Neuronal stem cell (in vitro differentiated cells): ENCODE results near the gene SLC25A42.

Source experiments
- DNase-seq: peaks from one replicate; pipeline ENCODE4 v3.0.0-alpha.2; 2013; ENCODE audit warnings: low spot score
- H2AFZ ChIP-seq: one replicate; pipeline ENCODE4 v1.6.1; 2013; ENCODE audit warnings: mild to moderate bottlenecking, low read length, inconsistent platforms
- H2AK5ac ChIP-seq: 2 replicates; pipeline ENCODE4 v1.6.1; 2013; ENCODE audit warnings: low read depth, mild to moderate bottlenecking, inconsistent platforms, low read length, moderate library complexity, mixed read lengths
- H2BK120ac ChIP-seq: 2 replicates; pipeline ENCODE4 v1.6.1; 2013; ENCODE audit warnings: low read depth, mild to moderate bottlenecking, inconsistent platforms, low read length, moderate library complexity, mixed read lengths
- H2BK12ac ChIP-seq: one replicate; pipeline ENCODE4 v1.6.1; 2013; ENCODE audit warnings: low read length, inconsistent platforms
- H2BK15ac ChIP-seq: 2 replicates; pipeline ENCODE4 v1.6.1; 2013; ENCODE audit warnings: mild to moderate bottlenecking, low read length, inconsistent platforms, mixed read lengths
- H2BK5ac ChIP-seq: one replicate; pipeline ENCODE4 v1.6.1; 2013; ENCODE audit warnings: inconsistent platforms, mild to moderate bottlenecking, low read length, moderate library complexity
- H3K14ac ChIP-seq: one replicate; pipeline ENCODE4 v1.6.1; 2013; ENCODE audit warnings: low read length, inconsistent platforms
- H3K18ac ChIP-seq: 2 replicates; pipeline ENCODE4 v1.6.1; 2013; ENCODE audit warnings: low read length, inconsistent platforms
- H3K23ac ChIP-seq: 2 replicates; pipeline ENCODE4 v1.6.1; 2013; ENCODE audit warnings: low read depth, mild to moderate bottlenecking, mixed read lengths, low read length, inconsistent platforms; ENCODE audit not compliant: poor library complexity
- H3K27ac ChIP-seq: replicated peaks from 3 replicates; pipeline ENCODE4 v1.5.1; 2013; ENCODE audit warnings: low read length, inconsistent platforms
- H3K27me3 ChIP-seq, 3 experiments: 2 replicates each; pipeline ENCODE4 v1.6.1; 2013; ENCODE audit warnings: low read length in 3 of 3, mild to moderate bottlenecking in 2 of 3, inconsistent platforms in 1 of 3, low read depth in 1 of 3, mixed read lengths in 1 of 3, moderate library complexity in 1 of 3; ENCODE audit not compliant: control insufficient read depth in 3 of 3, insufficient read depth in 3 of 3
- H3K36me3 ChIP-seq, 2 donors: replicated peaks in 1 of 2; 2 replicates each; pipeline ENCODE4 v1.6.1; 2013; ENCODE audit warnings: low read length in 2 of 2; ENCODE audit not compliant: control insufficient read depth in 2 of 2, insufficient read depth in 2 of 2
- H3K4ac ChIP-seq: 2 replicates; pipeline ENCODE4 v1.6.1; 2013; ENCODE audit warnings: inconsistent platforms, mild to moderate bottlenecking, low read length, moderate library complexity
- H3K4me1 ChIP-seq, 2 donors: 1 replicate in 1 of 2; 2 replicates in 1 of 2; pipeline ENCODE4 v1.6.1; 2013; ENCODE audit warnings: low read length in 2 of 2, low read depth in 1 of 2; ENCODE audit not compliant: control insufficient read depth in 2 of 2, insufficient read depth in 1 of 2
- H3K4me2 ChIP-seq: one replicate; pipeline ENCODE4 v1.6.1; 2013; ENCODE audit warnings: mild to moderate bottlenecking, low read length, inconsistent platforms; ENCODE audit not compliant: insufficient read depth, poor library complexity, severe bottlenecking
- H3K4me3 ChIP-seq, 2 donors: 2 replicates each; pipeline ENCODE4 v1.5.1; 2013; ENCODE audit warnings: low read length in 2 of 2, mild to moderate bottlenecking in 2 of 2, inconsistent platforms in 1 of 2, moderate library complexity in 1 of 2
- H3K79me1 ChIP-seq: one replicate; pipeline ENCODE4 v1.6.1; 2013; ENCODE audit warnings: low read depth, mild to moderate bottlenecking, inconsistent platforms, low read length, moderate library complexity
- H3K9ac ChIP-seq: one replicate; pipeline ENCODE4 v1.6.1; 2013; ENCODE audit warnings: mild to moderate bottlenecking, low read depth, low read length, inconsistent platforms; ENCODE audit not compliant: poor library complexity
- H3K9me3 ChIP-seq, 2 donors: replicated peaks in 1 of 2; 2 replicates each; pipeline versions ENCODE3 to v1.6.1; 2013; ENCODE audit warnings: low read length in 2 of 2, mild to moderate bottlenecking in 2 of 2, inconsistent platforms in 1 of 2, low read depth in 1 of 2, mixed read lengths in 1 of 2, moderate library complexity in 1 of 2; ENCODE audit not compliant: control insufficient read depth in 2 of 2, insufficient read depth in 1 of 2
- H4K8ac ChIP-seq: one replicate; pipeline ENCODE4 v1.6.1; 2013; ENCODE audit warnings: low read depth, mild to moderate bottlenecking, inconsistent platforms, low read length, moderate library complexity
- H4K91ac ChIP-seq: one replicate; pipeline ENCODE4 v1.6.1; 2013; ENCODE audit warnings: low read length, low read depth, mild to moderate bottlenecking, inconsistent platforms; ENCODE audit not compliant: poor library complexity
- WGBS, 2 donors: extraction: QIAGEN DNeasy Blood & Tissue Kit; methylation state at CpG; one replicate each; pipeline ENCODE4 v1.1.7; 2013; ENCODE audit warnings: missing lambda C conversion rate in 2 of 2, mixed read lengths in 1 of 2; ENCODE audit not compliant: insufficient read length in 2 of 2, insufficient replicate concordance in 1 of 2; ENCODE audit errors: extremely low coverage in 2 of 2; 5-methylcytosine and 5-hydroxymethylcytosine counted together

Gene SLC25A42

DNA sequence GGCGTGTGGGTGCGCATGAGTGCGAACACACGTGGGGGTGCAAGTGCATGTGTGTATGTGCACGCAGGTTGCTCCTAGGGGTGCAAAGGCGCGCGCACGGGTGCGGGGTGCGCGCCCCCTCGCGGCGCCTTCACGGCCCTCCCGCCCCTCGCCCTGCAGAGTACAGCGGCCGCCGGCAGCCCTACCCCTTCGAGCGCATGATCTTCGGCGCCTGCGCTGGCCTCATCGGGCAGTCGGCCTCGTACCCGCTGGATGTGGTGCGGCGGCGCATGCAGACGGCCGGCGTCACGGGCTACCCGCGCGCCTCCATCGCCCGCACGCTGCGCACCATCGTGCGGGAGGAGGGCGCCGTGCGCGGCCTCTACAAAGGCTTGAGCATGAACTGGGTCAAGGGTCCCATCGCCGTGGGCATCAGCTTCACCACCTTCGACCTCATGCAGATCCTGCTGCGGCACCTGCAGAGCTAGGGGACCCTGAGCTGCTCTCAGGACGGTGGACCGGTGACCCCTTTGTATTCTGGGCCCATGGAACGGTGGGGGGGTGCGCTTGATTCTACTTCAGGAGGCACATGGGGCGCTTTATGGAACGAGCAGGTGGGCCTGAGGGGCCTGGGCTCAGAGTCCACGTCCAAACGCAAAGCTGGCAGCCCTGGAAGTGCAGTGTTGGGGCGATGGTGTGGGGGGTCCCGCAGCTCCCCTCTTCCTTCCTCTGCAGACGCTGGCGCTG, 46.8 kb downstream of the SLC25A42 start:
- no peak for DNase-seq
- Histone ChIP-seq H3K36me3 (no peaks in the 10 kb centered on the region), H3K14ac (peak overlapping the region; percentile 94), H2BK120ac (no peak overlapping the region), H4K8ac (peak overlapping the region; percentile 17), H3K27me3 (no peaks in the 10 kb centered on the region), H3K4me2 (peak overlapping the region; percentile 11), H2AK5ac (peak overlapping the region; percentile 75), H3K9ac (peak overlapping the region; percentile 70), H3K9me3 (no peaks in the 10 kb centered on the region), H3K18ac (peak overlapping the region; percentile 57), H3K23ac (peak overlapping the region; percentile 89), H3K27ac (no peak overlapping the region), H2BK15ac (no peak overlapping the region), H3K4me1 (peaks cover 14 to 15% of the 10 kb centered on the region in 2 donors), H3K4ac (no peak overlapping the region), H4K91ac (no peak overlapping the region), H3K79me1 (peaks cover 2% of the 10 kb centered on the region), H3K4me3 (no peak overlapping the region), H2AFZ (peak overlapping the region; percentile 40), H2BK12ac (peak overlapping the region; percentile 41), H2BK5ac (peak overlapping the region; percentile 53)
- no CpG with 5 or more reads among the region's 66 CpGs for WGBS, 2 donors

DNA sequence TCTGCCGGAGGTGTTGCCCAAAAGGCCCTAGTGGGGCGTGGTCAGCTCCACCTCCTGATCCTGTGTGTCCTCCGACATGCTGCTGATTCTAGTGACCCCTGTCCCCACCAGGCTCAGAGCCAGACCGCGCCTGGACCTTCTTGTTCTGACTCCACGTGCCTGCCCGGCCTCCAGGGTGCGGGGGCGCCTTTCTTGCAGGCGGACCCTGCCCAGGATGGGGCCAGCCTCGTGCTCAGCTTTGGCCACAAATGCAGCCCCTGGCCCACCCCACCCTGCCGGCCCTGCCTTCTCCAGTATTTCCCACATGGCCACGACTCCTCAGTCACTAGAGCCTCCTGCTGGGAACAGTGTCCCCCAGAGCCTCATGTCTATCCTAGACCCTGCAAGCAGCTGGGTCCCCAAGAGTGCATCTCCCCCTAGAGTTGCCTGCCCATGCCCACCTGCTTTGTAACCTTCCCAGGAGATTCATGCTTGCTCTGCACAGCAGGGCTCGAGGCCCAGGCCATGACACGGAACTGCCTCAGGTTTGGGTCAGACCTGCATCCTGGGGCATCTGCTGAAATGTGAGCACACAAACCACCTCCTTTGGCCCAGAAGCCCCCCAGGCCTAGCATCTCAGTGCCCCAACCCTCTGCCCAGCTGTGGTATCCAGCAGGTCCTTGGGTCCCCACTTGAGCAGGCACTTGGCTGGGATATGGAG, 47.5 kb downstream of the SLC25A42 start:
- H2BK15ac ChIP-seq: no peak overlapping the region
- no peak overlapping the region for H3K4ac ChIP-seq
- no peak for DNase-seq
- H3K36me3 ChIP-seq: no peaks in the 10 kb centered on the region
- no peak overlapping the region for H3K27ac ChIP-seq
- peak overlapping the region; percentile 41 for H2BK12ac ChIP-seq
- H2BK120ac ChIP-seq: no peak overlapping the region
- H4K91ac ChIP-seq: no peak overlapping the region
- WGBS, 2 donors: no CpG with 5 or more reads among the region's 15 CpGs
- H2AK5ac ChIP-seq: peak overlapping the region; percentile 75
- peaks cover 9% of the 10 kb centered on the region in 2 donors for H3K4me1 ChIP-seq
- H2AFZ ChIP-seq: no peak overlapping the region
- no peak overlapping the region for H3K4me3 ChIP-seq
- peak overlapping the region; percentile 38 for H3K18ac ChIP-seq
- no peaks in the 10 kb centered on the region for H3K9me3 ChIP-seq
- peak overlapping the region; percentile 89 for H3K23ac ChIP-seq
- peaks cover 2% of the 10 kb centered on the region for H3K79me1 ChIP-seq
- no peak overlapping the region for H3K4me2 ChIP-seq
- H3K14ac ChIP-seq: peak overlapping the region; percentile 94
- H3K9ac ChIP-seq: peak overlapping the region; percentile 21
- H3K27me3 ChIP-seq: no peaks in the 10 kb centered on the region
- H4K8ac ChIP-seq: no peak overlapping the region
- peak overlapping the region; percentile 53 for H2BK5ac ChIP-seq

DNA sequence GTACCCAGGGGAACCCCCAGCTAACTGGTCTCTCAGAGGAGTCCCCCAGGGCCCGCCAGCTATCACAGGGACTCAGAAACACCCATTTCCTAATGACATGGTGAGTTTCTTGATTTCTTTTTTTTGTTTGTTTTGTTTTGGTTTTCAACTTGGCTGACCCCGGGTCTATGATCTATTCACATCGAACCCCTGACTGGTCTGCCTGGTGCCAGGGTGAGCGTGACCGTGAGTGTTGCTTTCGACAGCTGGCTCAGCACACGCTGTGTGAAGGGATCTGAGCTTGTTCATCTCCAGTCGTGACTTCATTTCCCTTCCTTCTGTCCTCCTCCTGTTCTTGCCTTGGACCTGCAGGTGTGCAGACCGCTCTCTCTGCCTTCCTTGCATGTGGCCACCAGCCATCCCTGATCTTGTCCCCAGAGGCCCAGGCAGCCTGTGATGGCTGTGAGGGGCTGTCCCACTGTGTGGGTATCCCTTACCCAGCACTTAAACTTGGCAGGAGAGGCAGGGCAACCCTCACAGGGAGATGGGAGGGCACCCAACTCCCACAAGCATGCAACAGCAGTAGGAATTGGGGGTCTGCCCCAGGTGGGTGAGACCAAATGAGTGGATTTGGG, 48.3 kb downstream of the SLC25A42 start:
- Histone ChIP-seq H2BK15ac (no peak overlapping the region), H4K8ac (peak overlapping the region; percentile 89), H3K79me1 (peaks cover 2% of the 10 kb centered on the region), H3K9me3 (no peaks in the 10 kb centered on the region), H2BK120ac (no peak overlapping the region), H3K4me2 (no peak overlapping the region), H3K4me3 (peak overlapping the region in 1 of 2 donors; percentile 39), H3K18ac (no peak overlapping the region), H3K4me1 (peaks cover 8 to 9% of the 10 kb centered on the region in 2 donors), H3K23ac (peak overlapping the region; percentile 2), H3K14ac (no peak overlapping the region), H3K27ac (no peak overlapping the region), H3K27me3 (no peaks in the 10 kb centered on the region), H4K91ac (no peak overlapping the region), H3K36me3 (peaks cover 0 to under 1% of the 10 kb centered on the region in 2 donors), H3K4ac (no peak overlapping the region), H2AK5ac (peak overlapping the region; percentile 68), H2AFZ (no peak overlapping the region), H2BK5ac (no peak overlapping the region), H3K9ac (no peak overlapping the region), H2BK12ac (peak overlapping the region; percentile 46)
- no CpG with 5 or more reads among the region's 9 CpGs for WGBS, 2 donors
- no peak for DNase-seq
